ENCODE results near the gene CRCP.

- TF ChIP-seq POLR2A (IDR thresholded peaks at IDR 0.05) (no peak), CTCF (IDR thresholded peaks at IDR 0.05) (no peak)
Measured at GRCh38 chr7:66105263-66105748, 9.3 kb upstream of the CRCP start.
